Measurements from ENCODE around the gene PCNX3.

The PCNX3 gene

GRCh38 chr11:65599216-65599954 lies 16.2 kb upstream of the PCNX3 start:
- DNase-seq = no peak

GRCh38 chr11:65599955-65600246 lies 15.7 kb upstream of the PCNX3 start:
- DNase-seq = no peak

GRCh38 chr11:65604258-65604657 lies 11.3 kb upstream of the PCNX3 start:
- DNase-seq = no peak

DNA sequence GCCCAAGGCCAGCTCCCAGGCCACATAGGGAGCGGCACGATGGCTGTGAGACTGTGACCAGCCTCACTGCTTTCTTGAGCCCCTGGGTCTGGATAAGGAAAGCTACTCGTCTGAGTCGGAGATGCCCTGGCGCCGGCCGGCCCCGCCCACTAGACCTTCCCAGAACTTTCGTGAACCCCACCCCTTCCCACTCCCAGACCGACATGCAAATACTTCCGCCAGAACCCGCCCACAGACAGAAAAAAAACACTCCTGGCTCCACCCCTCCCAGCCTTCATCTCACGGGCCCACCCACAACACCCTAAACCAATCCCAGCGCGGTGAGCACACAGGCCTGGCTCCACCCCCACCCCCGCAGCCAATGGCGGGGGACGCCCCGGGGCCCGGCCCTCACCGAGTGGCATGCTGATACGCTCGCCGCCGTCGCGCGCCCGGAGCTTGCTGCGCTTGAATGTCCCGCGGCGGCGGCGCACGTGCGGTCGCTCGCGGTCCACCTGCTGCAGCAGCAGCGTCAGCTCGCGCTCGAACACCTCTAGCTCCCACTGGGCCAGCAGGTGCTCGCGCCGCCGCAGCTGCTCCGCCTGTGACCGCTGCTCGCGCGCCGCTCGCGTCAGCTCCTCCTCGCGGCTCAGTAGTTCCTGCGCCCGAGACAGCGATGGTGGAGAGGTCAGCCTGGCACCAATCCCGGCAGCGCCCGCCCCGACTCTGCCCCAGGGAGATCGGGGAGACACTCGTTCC lies 8.5 kb upstream of the PCNX3 start:
- peak; percentile 75 for DNase-seq

DNA sequence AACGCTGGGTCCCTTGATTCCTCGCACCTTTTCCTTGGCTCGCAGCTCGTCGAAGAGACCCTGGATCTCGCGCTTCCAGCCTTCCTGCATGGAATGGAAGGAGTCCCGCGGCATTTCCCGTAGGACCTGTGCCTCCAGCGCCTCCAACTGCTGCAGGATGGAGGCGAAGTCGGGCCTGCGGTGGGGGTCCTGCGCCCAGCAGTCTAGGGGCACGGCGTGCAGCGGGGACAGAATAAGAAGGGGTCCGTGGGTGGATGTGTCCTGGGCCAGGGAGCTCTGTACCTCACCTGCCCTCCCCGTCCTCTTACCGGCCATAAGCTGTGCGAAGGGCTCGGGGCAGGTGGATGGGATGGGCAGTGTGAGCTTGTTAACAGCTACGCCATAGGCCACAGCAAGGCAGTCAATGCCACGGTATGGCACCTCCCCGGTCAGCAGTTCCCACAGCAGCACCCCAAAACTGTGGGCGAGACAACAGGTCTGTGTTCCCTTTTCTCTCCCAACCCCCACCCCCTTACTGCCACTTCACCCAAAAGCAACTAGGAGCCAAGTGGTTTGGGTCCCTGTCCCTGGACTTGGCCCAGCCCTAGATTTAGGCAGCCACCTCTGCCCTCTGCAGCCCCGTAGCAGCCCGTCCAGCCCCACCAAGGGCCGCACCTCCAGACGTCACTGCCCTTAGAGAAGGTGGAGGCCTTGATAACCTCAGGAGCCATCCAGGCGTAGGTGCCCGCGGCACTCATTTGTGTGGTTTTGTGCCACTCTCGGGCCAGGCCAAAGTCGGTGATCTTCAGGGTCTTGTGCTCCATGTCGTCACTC lies 7.8 kb upstream of the PCNX3 start:
- DNase-seq = no peak

DNA sequence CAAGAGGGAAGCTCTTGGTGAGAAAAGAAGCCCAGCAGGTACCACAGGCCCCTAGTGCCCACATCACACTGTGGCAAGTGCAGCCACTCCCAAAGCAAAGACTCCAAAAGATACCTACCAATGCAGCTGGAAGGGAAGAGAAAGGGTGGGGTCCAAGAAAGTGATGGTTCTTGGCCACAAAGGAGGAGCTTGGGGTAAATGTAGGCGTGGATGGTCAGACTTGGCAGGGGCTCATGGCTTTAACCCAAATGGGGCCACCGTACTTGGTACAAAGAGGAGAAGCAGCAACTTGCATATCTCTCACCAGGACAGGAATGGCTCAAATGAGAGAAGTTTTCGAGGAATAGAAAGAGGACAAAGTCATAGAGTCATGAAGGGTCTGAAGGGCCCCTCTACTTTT lies 6.3 kb upstream of the PCNX3 start:
- DNase-seq = no peak

DNA sequence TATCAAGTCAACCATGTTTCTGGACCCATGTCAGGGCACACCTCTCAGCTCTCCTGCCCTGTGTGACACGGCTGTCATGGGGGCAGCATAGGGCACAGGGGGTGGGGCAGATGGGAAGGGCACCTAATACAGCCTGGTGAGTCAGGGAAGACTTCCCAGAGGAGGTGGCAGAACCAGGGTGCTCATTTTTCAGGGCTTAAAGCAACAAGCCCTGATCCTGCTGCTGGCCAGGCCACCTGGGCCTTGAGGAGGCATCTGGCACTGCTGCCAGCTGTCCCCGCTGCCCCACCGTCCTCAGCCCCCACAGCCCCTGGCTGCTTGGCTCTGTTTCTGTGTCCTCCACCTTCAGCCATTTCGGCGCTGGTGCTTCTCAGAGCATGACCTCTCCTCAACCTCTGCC lies 5.9 kb upstream of the PCNX3 start:
- no peak for DNase-seq

- peak; percentile 26 for DNase-seq
Observed at GRCh38 chr11:65610404-65610803, 5.2 kb upstream of the PCNX3 start.

DNA sequence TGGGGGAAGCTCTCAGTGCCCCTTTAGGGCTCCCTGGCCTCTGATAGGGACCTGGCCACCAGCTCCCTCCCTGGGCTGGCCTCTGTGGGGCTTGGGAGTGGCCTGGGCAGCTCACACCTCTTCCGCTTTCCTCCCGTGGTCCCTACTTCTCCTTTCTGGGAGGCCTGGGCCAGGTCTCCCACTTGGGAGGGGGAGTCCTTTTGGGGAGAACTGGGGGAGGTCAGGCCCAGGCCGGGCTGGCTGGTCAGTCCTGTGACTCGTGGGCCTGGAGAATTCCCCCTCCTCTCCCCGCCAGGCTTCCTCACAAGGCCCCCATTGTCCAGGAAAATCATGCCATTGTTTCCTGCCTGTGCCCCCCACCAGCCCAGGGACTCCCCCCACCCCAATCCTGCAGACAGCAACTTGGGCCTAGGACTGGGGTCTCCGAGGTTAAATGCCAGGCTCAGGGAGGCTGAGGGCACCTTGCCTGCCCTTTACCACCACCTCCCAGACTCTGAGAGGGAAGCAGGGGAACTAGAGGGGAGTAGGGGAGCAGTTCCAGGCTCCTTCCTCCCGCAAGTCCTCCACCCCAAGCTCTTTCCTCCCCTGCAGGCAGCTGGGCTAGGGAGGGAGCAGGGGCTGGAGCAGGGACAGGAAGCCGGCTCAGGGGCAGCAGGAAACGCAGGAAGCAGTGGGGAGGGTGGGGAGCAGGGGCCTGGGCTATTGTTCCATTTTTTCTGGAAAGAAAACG lies 4.4 kb upstream of the PCNX3 start:
- peak; percentile 81 for DNase-seq

- DNase-seq = no peak
Observed at GRCh38 chr11:65611758-65612603, 3.6 kb upstream of the PCNX3 start.

- no peak for DNase-seq
Observed at GRCh38 chr11:65612691-65613090, 2.9 kb upstream of the PCNX3 start.

DNA sequence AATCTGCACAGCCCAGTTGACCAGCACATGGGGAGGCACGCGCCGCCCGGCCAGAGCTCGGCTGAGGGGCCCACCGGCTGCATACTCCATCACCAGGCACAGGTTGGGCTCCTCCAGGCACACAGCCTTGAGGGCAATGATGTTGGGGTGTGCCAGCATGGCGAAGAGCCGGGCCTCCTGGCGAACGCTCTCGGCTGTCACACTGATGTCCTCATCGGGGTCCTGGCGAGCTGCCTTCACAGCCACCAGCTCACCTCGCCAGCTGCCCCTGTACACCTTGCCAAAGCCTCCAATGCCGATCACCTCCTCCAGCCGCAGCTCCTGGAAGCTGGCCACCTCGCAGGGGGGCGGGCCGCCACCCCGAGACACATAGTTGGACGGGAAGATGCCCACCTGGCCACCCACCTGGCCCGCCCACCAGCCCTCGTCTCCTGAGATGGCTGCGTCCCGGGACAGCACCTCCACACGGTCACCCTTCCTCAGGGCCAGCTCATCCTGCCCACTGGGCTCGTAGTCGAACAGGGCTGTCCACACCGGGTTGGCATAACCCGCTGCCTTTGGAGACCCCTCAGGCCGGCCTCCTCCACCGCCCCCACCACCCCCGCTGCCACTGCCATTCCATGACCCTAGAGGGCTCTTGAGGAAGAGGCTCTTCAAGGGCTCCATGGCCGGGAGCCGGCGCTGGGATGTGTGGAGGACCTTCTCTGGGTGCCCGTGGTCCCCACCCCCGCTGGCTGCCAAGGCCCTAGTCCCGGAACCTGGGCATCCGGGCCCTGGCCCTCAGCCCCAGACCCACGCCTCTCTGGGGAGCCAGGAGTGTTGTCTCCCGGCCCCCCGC lies 2.3 kb upstream of the PCNX3 start:
- DNase-seq = peak; percentile 19

DNA sequence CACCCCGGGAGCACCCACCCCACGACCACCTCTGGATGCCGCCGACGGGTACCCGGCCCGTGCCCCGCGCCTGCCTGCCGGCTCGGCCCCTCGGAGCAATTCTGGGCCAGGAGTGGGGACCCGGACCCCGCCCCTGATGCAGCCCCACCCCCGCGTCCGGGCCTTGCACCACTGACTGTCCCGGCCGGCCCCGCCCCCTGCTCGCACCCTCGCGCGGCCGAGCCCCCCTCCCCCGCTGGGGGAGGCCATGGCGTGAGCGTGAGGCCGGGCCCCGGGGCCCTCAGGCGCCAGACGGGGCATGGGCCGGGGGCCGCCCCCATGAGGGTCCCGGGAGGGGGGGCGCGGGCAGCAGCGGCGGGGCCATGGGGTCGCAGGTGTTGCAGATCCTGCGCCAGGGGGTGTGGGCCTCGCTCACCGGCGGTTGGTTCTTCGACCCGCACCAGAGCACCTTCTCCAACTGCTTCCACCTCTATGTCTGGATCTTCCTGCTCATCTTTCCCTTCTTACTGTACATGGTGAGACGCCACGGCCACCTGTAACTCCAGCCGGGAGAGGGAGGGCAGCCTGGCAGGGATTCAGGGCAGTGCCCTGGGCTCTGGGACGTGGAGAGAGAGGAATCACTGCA lies 486 bp downstream of the PCNX3 start:
- DNase-seq = no peak

- DNase-seq = no peak
Observed at GRCh38 chr11:65616575-65617001, 1.0 kb downstream of the PCNX3 start.

- DNase-seq = no peak
Observed at GRCh38 chr11:65617136-65617850, 1.7 kb downstream of the PCNX3 start.

GRCh38 chr11:65617990-65618751 lies 2.6 kb downstream of the PCNX3 start:
- no peak for DNase-seq

DNA sequence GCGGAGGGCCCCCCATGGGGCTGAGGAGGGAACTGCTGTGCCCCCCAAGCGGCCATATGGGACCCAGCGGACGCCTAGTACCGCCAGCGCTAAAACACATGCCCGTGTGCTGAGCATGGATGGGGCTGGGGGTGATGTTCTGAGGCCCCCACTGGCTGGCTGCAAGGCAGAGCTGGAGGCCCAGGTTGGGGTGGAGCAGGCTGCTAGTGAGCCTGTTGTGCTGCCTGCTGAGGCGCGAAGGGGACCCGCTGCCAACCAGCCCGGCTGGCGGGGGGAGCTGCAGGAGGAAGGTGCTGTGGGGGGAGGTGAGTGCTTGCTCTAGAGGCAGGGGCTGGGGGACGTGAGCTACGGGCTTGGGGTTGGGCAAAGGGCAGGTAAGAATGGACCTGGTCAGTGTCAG lies 3.2 kb downstream of the PCNX3 start:
- no peak for DNase-seq

GRCh38 chr11:65619281-65619928 lies 3.8 kb downstream of the PCNX3 start:
- no peak for DNase-seq

DNA sequence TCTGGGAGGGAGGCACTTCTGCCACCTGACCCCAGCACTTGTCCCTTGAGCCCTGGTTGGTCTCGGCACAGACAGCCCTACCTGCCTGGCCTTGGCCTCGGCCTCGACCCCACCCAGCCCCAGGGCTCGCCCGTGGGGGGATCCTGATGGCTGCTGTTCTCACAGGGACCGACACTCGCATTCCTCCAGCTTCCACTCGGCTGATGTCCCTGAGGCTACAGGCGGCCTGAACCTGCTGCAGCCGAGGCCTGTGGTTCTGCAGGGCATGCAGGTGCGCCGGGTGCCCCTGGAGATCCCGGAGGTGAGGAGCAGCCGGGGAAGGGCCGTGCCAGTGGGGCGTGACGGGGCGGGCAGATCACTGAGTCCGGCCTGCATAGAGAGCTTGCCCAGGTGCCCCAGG lies 5.1 kb downstream of the PCNX3 start:
- no peak for DNase-seq

Data from inflammatory macrophage treated with lipopolysaccharide for 4 hours (primary cell).